Transverse colon (tissue), 4 donors: Measurements from ENCODE around the gene PDRG1. TPM values are rescaled to one million over a fixed set of nuclear protein-coding genes. Genes with fewer than 3 reads are reported as not detected.

Source experiments
- DNase-seq: peaks from one replicate; pipeline ENCODE4 v3.0.0-alpha.2; 2019
- H3K27ac ChIP-seq, 4 donors: fragments of 200-600 bp; sonication (generic); 2 replicates each; pipeline ENCODE4 v1.5.1; 2016 to 2018; ENCODE audit warnings: inconsistent platforms in 4 of 4
- H3K27me3 ChIP-seq: fragments of 200-600 bp; sonication (generic); 2 replicates; pipeline ENCODE4 v1.5.1; 2017; ENCODE audit warnings: inconsistent platforms
- H3K36me3 ChIP-seq, 4 donors: fragments of 200-600 bp; sonication (generic); 2 replicates each; pipeline ENCODE4 v1.5.1; 2017 to 2019; ENCODE audit warnings: inconsistent platforms in 4 of 4
- H3K4me1 ChIP-seq, 4 donors: fragments of 200-600 bp; sonication (generic); 2 replicates each; pipeline ENCODE4 v1.5.1; 2017 to 2020; ENCODE audit warnings: inconsistent platforms in 4 of 4
- H3K4me3 ChIP-seq, 4 donors: fragments of 200-600 bp; sonication (generic); 1 replicate in 1 of 4; 2 replicates in 3 of 4; pipeline versions ENCODE4 v1.5.1 to v1.6.1; 2017 to 2019; ENCODE audit warnings: inconsistent platforms in 4 of 4
- H3K9me3 ChIP-seq, 2 donors: fragments of 200-600 bp; sonication (generic); 2 replicates each; pipeline ENCODE4 v1.5.1; 2017 to 2019; ENCODE audit warnings: inconsistent platforms in 2 of 2
- CTCF ChIP-seq, 5 experiments: fragments of 200-600 bp in 3 of 5; fragments of 450-650 bp in 2 of 5; sonication (generic) in 3 of 5; IDR thresholded peaks; 1 replicate in 2 of 5; 2 replicates in 3 of 5; pipeline ENCODE4 v1.5.1; 2016 to 2017; ENCODE audit warnings: antibody characterized with exemption in 5 of 5, inconsistent platforms in 3 of 5, mild to moderate bottlenecking in 2 of 5, moderate library complexity in 1 of 5
- EP300 ChIP-seq: sonication (generic); formaldehyde crosslinking; IDR thresholded peaks from one replicate; pipeline ENCODE4 v1.6.1; 2017; ENCODE audit warnings: antibody characterized with exemption, low read depth
- POLR2A ChIP-seq: fragments of 450-650 bp; IDR thresholded peaks from one replicate; pipeline ENCODE4 v1.6.1; 2016; ENCODE audit warnings: antibody characterized with exemption, mild to moderate bottlenecking, moderate library complexity
- POLR2AphosphoS5 ChIP-seq, 3 donors: sonication (generic); formaldehyde crosslinking; IDR thresholded peaks; one replicate each; pipeline ENCODE4 v1.6.1; 2016; ENCODE audit warnings: antibody characterized with exemption in 3 of 3
- WGBS, 2 donors: methylation state at CpG; one replicate each; pipeline ENCODE4 v1.1.5; 2018; ENCODE audit warnings: low coverage in 1 of 2; 5-methylcytosine and 5-hydroxymethylcytosine counted together
- in situ Hi-C, 4 donors: fragments of 200-750 bp; cut with MboI; loops; one replicate each; pipeline versions ENCODE4 v1.15.0 to v1.15.1; 2017; ENCODE audit warnings: low sequenced_read_pairs in 3 of 4, low pct_ligation_motif_present in 1 of 4, low pct_unique_long_range_greater_than_20kb in 1 of 4
- intact Hi-C: fragments of 100-400 bp; cut with DNase I; formaldehyde crosslinking; loops from one replicate; pipeline ENCODE4 v1.15.1; 2023; ENCODE audit warnings: low total_unique reads
- total RNA-seq, 4 donors: library from RNA; depleted of rRNA; stranded (reverse); fragments of >200 nt; gene quantifications; one replicate each; pipeline ENCODE4 v1.1.0, GENCODE V29; 2016

PDRG1 gene
- total RNA-seq, 4 donors from 2014 or later: 2.2 to 9.2 (median 6.5) TPM

- no peaks in the 10 kb centered on the region for H3K27me3 ChIP-seq
- H3K27ac ChIP-seq: no peak overlapping the region
- in situ Hi-C loops (no loop called here), intact Hi-C loops (no loop called here)
- DNase-seq: no peak
- H3K36me3 ChIP-seq: no peaks in the 10 kb centered on the region
- WGBS, 2 donors: 76 to 100% methylated on average over 2 to 11 of the region's 11 CpGs
- TF ChIP-seq EP300 (no peak), POLR2AphosphoS5 (IDR thresholded peaks at IDR 0.05) (no peak), POLR2A (no peak), CTCF (IDR thresholded peaks at IDR 0.05) (no peak)
- no peaks in the 10 kb centered on the region for H3K9me3 ChIP-seq
- no peak overlapping the region for H3K4me3 ChIP-seq
- no peaks in the 10 kb centered on the region for H3K4me1 ChIP-seq
Measured at GRCh38 chr20:31908424-31908823, 43.4 kb downstream of the PDRG1 start.

- no peak for DNase-seq
- Histone ChIP-seq H3K4me3 (no peak overlapping the region), H3K27me3 (no peaks in the 10 kb centered on the region), H3K9me3 (no peaks in the 10 kb centered on the region), H3K36me3 (no peaks in the 10 kb centered on the region), H3K27ac (no peak overlapping the region), H3K4me1 (no peaks in the 10 kb centered on the region)
- intact Hi-C loops (no loop called here), in situ Hi-C loops (no loop called here)
- TF ChIP-seq POLR2AphosphoS5 (IDR thresholded peaks at IDR 0.05): no peak
- TF ChIP-seq CTCF (IDR thresholded peaks at IDR 0.05): no peak
- TF ChIP-seq EP300: no peak
- no peak for TF ChIP-seq POLR2A
- WGBS, 2 donors: 87% methylated on average over 5 of the region's 5 CpGs; no CpG with 5 or more reads in 1 of the 2 donors
Measured at GRCh38 chr20:31908016-31908415, 43.8 kb downstream of the PDRG1 start.

- no peaks in the 10 kb centered on the region for H3K27me3 ChIP-seq
- TF ChIP-seq CTCF (IDR thresholded peaks at IDR 0.05) (no peak), POLR2A (no peak), EP300 (no peak), POLR2AphosphoS5 (IDR thresholded peaks at IDR 0.05) (no peak)
- no peak overlapping the region for H3K4me3 ChIP-seq
- DNase-seq: no peak
- H3K36me3 ChIP-seq: no peaks in the 10 kb centered on the region
- no peaks in the 10 kb centered on the region for H3K9me3 ChIP-seq
- intact Hi-C loops: no loop called here
- WGBS, 2 donors: 83 to 94% methylated on average over 4 to 5 of the region's 5 CpGs
- H3K4me1 ChIP-seq: no peaks in the 10 kb centered on the region
- no peak overlapping the region for H3K27ac ChIP-seq
- in situ Hi-C loops: no loop called here
Measured at GRCh38 chr20:31907046-31907445, 44.8 kb downstream of the PDRG1 start.

GRCh38 chr20:31906001-31906400, 45.8 kb downstream of the PDRG1 start:
- Histone ChIP-seq H3K4me1 (no peaks in the 10 kb centered on the region), H3K4me3 (no peak overlapping the region), H3K9me3 (no peaks in the 10 kb centered on the region), H3K36me3 (no peaks in the 10 kb centered on the region), H3K27ac (no peak overlapping the region), H3K27me3 (no peaks in the 10 kb centered on the region)
- 72 to 80% methylated on average over 2 to 5 of the region's 5 CpGs for WGBS, 2 donors
- in situ Hi-C loops (no loop called here), intact Hi-C loops (no loop called here)
- no peak for TF ChIP-seq EP300
- no peak for TF ChIP-seq CTCF (IDR thresholded peaks at IDR 0.05)
- TF ChIP-seq POLR2A: no peak
- no peak for DNase-seq
